SK-N-SH (cell line): ENCODE data around the gene GNAZ. TPM values are rescaled to one million over a fixed set of nuclear protein-coding genes. Genes with fewer than 3 reads are reported as not detected.

Experiments used
- CTCF ChIA-PET: fragments of 300-600, 350-600 bp; formaldehyde crosslinking; extraction: SDS; loops from one replicate; lab custom pipeline; 2021; lab: Yijun Ruan, JAX
- POLR2A ChIA-PET: fragments of 350-600 bp; sonication (Branson Sonifier 250); formaldehyde crosslinking; extraction: SDS; loops from one replicate; lab custom pipeline; 2020; ENCODE audit warnings: antibody characterized with exemption, inconsistent platforms; lab: Yijun Ruan, JAX
- DNase-seq: peaks from one replicate; pipeline ENCODE4 v3.0.0; 2012
- H2AFZ ChIP-seq: fragments of 200-600 bp; sonication (generic); 2 replicates; pipeline ENCODE4 v1.8.1; 2016; ENCODE audit warnings: antibody characterized with exemption, mild to moderate bottlenecking, low read depth
- H3F3A ChIP-seq: fragments of 200-600 bp; sonication (generic); replicated peaks from 2 replicates; pipeline ENCODE3; 2016; ENCODE audit warnings: antibody characterized with exemption, mild to moderate bottlenecking; ENCODE audit not compliant: insufficient read depth
- H3K27ac ChIP-seq, 2 experiments: fragments of 200-500 bp in 1 of 2; fragments of 200-600 bp in 1 of 2; sonication (Bioruptor generic) in 1 of 2; sonication (generic), shearing (Covaris generic) in 1 of 2; 2 replicates each; pipeline versions ENCODE4 v1.5.1 to v1.6.1; 2014 to 2016; ENCODE audit warnings: low read depth in 2 of 2, inconsistent platforms in 1 of 2, low read length in 1 of 2, mild to moderate bottlenecking in 1 of 2, mixed read lengths in 1 of 2
- H3K27me3 ChIP-seq: fragments of 200-600 bp; sonication (generic), shearing (Covaris generic); 2 replicates; pipeline ENCODE4 v1.6.1; 2016; ENCODE audit warnings: mixed run types; ENCODE audit not compliant: insufficient read depth
- H3K36me3 ChIP-seq, 2 experiments: fragments of 200-500 bp in 1 of 2; fragments of 200-600 bp in 1 of 2; sonication (Bioruptor generic) in 1 of 2; sonication (generic) in 1 of 2; replicated peaks in 1 of 2; 2 replicates each; pipeline versions ENCODE3 to v1.5.1; 2014 to 2016; ENCODE audit warnings: low read length in 1 of 2, mild to moderate bottlenecking in 1 of 2; ENCODE audit not compliant: insufficient read depth in 2 of 2, control insufficient read depth in 1 of 2
- H3K4me1 ChIP-seq, 2 experiments: fragments of 200-500 bp in 1 of 2; fragments of 200-600 bp in 1 of 2; sonication (Bioruptor generic) in 1 of 2; sonication (generic), shearing (Covaris generic) in 1 of 2; 2 replicates each; pipeline versions ENCODE4 v1.5.1 to v1.6.1; 2014 to 2016; ENCODE audit warnings: low read depth in 1 of 2, low read length in 1 of 2, mixed run types in 1 of 2; ENCODE audit not compliant: insufficient read depth in 2 of 2, control insufficient read depth in 1 of 2
- H3K4me2 ChIP-seq: fragments of 200-600 bp; sonication (generic), shearing (Covaris generic); 2 replicates; pipeline ENCODE4 v1.6.1; 2017; ENCODE audit warnings: mixed run types
- H3K4me3 ChIP-seq, 2 experiments: fragments of 200-500 bp in 1 of 2; fragments of 200-600 bp in 1 of 2; sonication (Bioruptor generic) in 1 of 2; sonication (generic), shearing (Covaris generic) in 1 of 2; 2 replicates each; pipeline versions ENCODE4 v1.5.1 to v1.8.1; 2014 to 2016; ENCODE audit warnings: low read depth in 2 of 2, inconsistent platforms in 1 of 2, low read length in 1 of 2, mild to moderate bottlenecking in 1 of 2, mixed read lengths in 1 of 2, moderate library complexity in 1 of 2
- H3K79me2 ChIP-seq: fragments of 200-600 bp; sonication (generic); 2 replicates; pipeline ENCODE4 v1.8.1; 2017; ENCODE audit warnings: mild to moderate bottlenecking; ENCODE audit not compliant: insufficient read depth
- H3K9ac ChIP-seq: fragments of 200-600 bp; sonication (generic); 2 replicates; pipeline ENCODE4 v1.6.1; 2017; ENCODE audit warnings: mixed run types
- H3K9me2 ChIP-seq: fragments of 200-600 bp; sonication (generic); 2 replicates; pipeline ENCODE4 v1.6.1; 2017; ENCODE audit warnings: mixed run types
- H3K9me3 ChIP-seq: fragments of 200-600 bp; sonication (generic); 2 replicates; pipeline ENCODE4 v1.6.1; 2017; ENCODE audit warnings: mixed run types, mild to moderate bottlenecking, moderate library complexity
- H4K20me1 ChIP-seq: fragments of 200-600 bp; sonication (generic); 2 replicates; pipeline ENCODE4 v1.6.1; 2017; ENCODE audit warnings: mild to moderate bottlenecking, mixed run types; ENCODE audit not compliant: insufficient read depth
- CHD2 ChIP-seq: fragments of 150-350 bp; IDR thresholded peaks from 2 replicates; pipeline ENCODE4 v1.6.1; 2018; ENCODE audit warnings: low read length; ENCODE audit not compliant: partially characterized antibody
- EP300 ChIP-seq, 2 experiments: IDR thresholded peaks; 2 replicates each; pipeline versions ENCODE4 v1.4.0 to v1.6.1; 2012; ENCODE audit warnings: borderline replicate concordance in 1 of 2, low read depth in 1 of 2, low read length in 1 of 2
- EZH2phosphoT487 ChIP-seq: fragments of 200-600 bp; sonication (generic); IDR thresholded peaks from 2 replicates; pipeline ENCODE4 v1.6.1; 2017; ENCODE audit warnings: low read depth, mixed run types, mild to moderate bottlenecking, antibody characterized with exemption, moderate library complexity, borderline replicate concordance
- FOXJ3 ChIP-seq: sonication (generic); formaldehyde crosslinking; IDR thresholded peaks from 2 replicates; pipeline ENCODE4 v1.5.1; 2020; ENCODE audit warnings: mild to moderate bottlenecking, missing genetic modification reagents
- GABPA ChIP-seq: IDR thresholded peaks from 2 replicates; pipeline ENCODE4 v1.4.0; 2012; ENCODE audit warnings: low read depth, mild to moderate bottlenecking
- MXI1 ChIP-seq: IDR thresholded peaks from 2 replicates; pipeline ENCODE4 v1.6.1; 2012; ENCODE audit warnings: mild to moderate bottlenecking, low read depth, low read length, improper control_type of control experiment
- NFIC ChIP-seq: IDR thresholded peaks from 2 replicates; pipeline ENCODE4 v1.4.0; 2012; ENCODE audit warnings: borderline replicate concordance
- PBX3 ChIP-seq: IDR thresholded peaks from 2 replicates; pipeline ENCODE4; 2012
- POLR2AphosphoS5 ChIP-seq: IDR thresholded peaks from 2 replicates; pipeline ENCODE4 v1.6.1; 2012; ENCODE audit warnings: low read depth, low read length
- RAD21 ChIP-seq: IDR thresholded peaks from 2 replicates; pipeline ENCODE4 v1.6.1; 2012; ENCODE audit warnings: mild to moderate bottlenecking, low read length
- RCOR1 ChIP-seq: fragments of 150-350 bp; IDR thresholded peaks from 2 replicates; pipeline ENCODE4 v1.6.1; 2017; ENCODE audit warnings: antibody characterized with exemption, low read length
- REST ChIP-seq: IDR thresholded peaks from 2 replicates; pipeline ENCODE4 v1.6.1; 2012; ENCODE audit warnings: mild to moderate bottlenecking, low read depth, low read length, moderate library complexity
- SMC3 ChIP-seq: IDR thresholded peaks from 2 replicates; pipeline ENCODE4 v1.6.1; 2012; ENCODE audit warnings: low read depth, low read length, improper control_type of control experiment
- TAF1 ChIP-seq: IDR thresholded peaks from 2 replicates; pipeline ENCODE4 v1.6.1; 2012; ENCODE audit warnings: low read depth, mild to moderate bottlenecking, low read length, moderate library complexity, borderline replicate concordance
- TCF12 ChIP-seq: IDR thresholded peaks from 2 replicates; pipeline ENCODE4 v1.4.0; 2012
- USF1 ChIP-seq: IDR thresholded peaks from 2 replicates; pipeline ENCODE4 v1.4.0; 2012; ENCODE audit warnings: low read depth, borderline replicate concordance
- YY1 ChIP-seq: IDR thresholded peaks from 2 replicates; pipeline ENCODE4 v1.4.0; 2012; ENCODE audit warnings: low read depth, mild to moderate bottlenecking
- WGBS: methylation state at CpG from one replicate; pipeline ENCODE4 v1.1.6; 2017; ENCODE audit warnings: low lambda C conversion rate; 5-methylcytosine and 5-hydroxymethylcytosine counted together
- polyA plus RNA-seq, 3 experiments: library from polyadenylated mRNA; depleted of rRNA; stranded (reverse); fragments of >200 nt; gene quantifications; 2 replicates each; pipeline ENCODE4 v1.2.3, GENCODE V29; 2012
- TF ChIP-seq, protein P1 (sequence below): fragments of 150-350 bp; IDR thresholded peaks from 2 replicates; pipeline ENCODE4 v1.6.1; 2016; ENCODE audit warnings: mild to moderate bottlenecking, low read depth, low read length
- TF ChIP-seq, protein P2 (sequence below): IDR thresholded peaks from 2 replicates; pipeline ENCODE4 v1.4.0; 2012; ENCODE audit warnings: low read depth, borderline replicate concordance

Gene GNAZ
- polyA plus RNA-seq, 1 of the 3 experiments (the other 2 are of a cell fraction), result 6.5 TPM

GRCh38 chr22:23117275-23117674 is 47.0 kb downstream of the GNAZ start (continued):
- TF ChIP-seq, protein P1, sequence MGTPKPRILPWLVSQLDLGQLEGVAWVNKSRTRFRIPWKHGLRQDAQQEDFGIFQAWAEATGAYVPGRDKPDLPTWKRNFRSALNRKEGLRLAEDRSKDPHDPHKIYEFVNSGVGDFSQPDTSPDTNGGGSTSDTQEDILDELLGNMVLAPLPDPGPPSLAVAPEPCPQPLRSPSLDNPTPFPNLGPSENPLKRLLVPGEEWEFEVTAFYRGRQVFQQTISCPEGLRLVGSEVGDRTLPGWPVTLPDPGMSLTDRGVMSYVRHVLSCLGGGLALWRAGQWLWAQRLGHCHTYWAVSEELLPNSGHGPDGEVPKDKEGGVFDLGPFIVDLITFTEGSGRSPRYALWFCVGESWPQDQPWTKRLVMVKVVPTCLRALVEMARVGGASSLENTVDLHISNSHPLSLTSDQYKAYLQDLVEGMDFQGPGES, result no peak

GRCh38 chr22:23117891-23118646 is 47.8 kb downstream of the GNAZ start:
- Histone ChIP-seq H3K9me2 (no peaks in the 10 kb centered on the region), H3K4me3 (no peak overlapping the region), H3K4me1 (peaks cover 0 to 72% of the 10 kb centered on the region in 2 experiments; a peak in 1 of 4 replicates), H3K27me3 (no peaks in the 10 kb centered on the region), H3K9ac (no peak overlapping the region), H3F3A (no peaks in the 10 kb centered on the region), H3K36me3 (no peaks in the 10 kb centered on the region), H2AFZ (no peak overlapping the region), H3K27ac (peak overlapping the region in 1 of 2 experiments; percentile 22; a peak in 1 of 4 replicates), H3K79me2 (no peaks in the 10 kb centered on the region), H3K9me3 (no peaks in the 10 kb centered on the region), H3K4me2 (no peak overlapping the region), H4K20me1 (no peaks in the 10 kb centered on the region)
- 79% methylated on average over 13 of the region's 15 CpGs for WGBS
- ChIA-PET POLR2A (interaction anchor here (0.8 kb wide), 1 partner anchor 15 kb away, joined by 3 read pairs; no protein-coding TSS in a partner anchor), CTCF (interaction anchor here (0.9 to 10.0 kb wide), 4 partner anchors 10 to 270 kb away, joined by 3 to 161 read pairs (median 11); no protein-coding TSS in a partner anchor)
- DNase-seq, result no peak
- no peak for TF ChIP-seq GABPA
- no peak for TF ChIP-seq USF1
- no peak for TF ChIP-seq FOXJ3 (CRISPR knock-in tag)
- no peak for TF ChIP-seq EP300 (IDR thresholded peaks at IDR 0.05; ENCODE audit: borderline replicate concordance in 1 of 2, low read depth in 1 of 2, low read length in 1 of 2)
- no peak for TF ChIP-seq PBX3
- no peak for TF ChIP-seq CHD2
- TF ChIP-seq MXI1, result no peak
- TF ChIP-seq RCOR1, result no peak
- no peak for TF ChIP-seq EZH2phosphoT487
- TF ChIP-seq POLR2AphosphoS5, result no peak
- no peak for TF ChIP-seq RAD21
- no peak for TF ChIP-seq SMC3
- TF ChIP-seq, protein P1, result no peak
- no peak for TF ChIP-seq TCF12
- no peak for TF ChIP-seq NFIC
- TF ChIP-seq YY1, result no peak
- TF ChIP-seq, protein P2, sequence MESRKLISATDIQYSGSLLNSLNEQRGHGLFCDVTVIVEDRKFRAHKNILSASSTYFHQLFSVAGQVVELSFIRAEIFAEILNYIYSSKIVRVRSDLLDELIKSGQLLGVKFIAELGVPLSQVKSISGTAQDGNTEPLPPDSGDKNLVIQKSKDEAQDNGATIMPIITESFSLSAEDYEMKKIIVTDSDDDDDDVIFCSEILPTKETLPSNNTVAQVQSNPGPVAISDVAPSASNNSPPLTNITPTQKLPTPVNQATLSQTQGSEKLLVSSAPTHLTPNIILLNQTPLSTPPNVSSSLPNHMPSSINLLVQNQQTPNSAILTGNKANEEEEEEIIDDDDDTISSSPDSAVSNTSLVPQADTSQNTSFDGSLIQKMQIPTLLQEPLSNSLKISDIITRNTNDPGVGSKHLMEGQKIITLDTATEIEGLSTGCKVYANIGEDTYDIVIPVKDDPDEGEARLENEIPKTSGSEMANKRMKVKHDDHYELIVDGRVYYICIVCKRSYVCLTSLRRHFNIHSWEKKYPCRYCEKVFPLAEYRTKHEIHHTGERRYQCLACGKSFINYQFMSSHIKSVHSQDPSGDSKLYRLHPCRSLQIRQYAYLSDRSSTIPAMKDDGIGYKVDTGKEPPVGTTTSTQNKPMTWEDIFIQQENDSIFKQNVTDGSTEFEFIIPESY, result no peak
- no peak for TF ChIP-seq REST
- no peak for TF ChIP-seq TAF1
